SK-N-SH treated with all-trans-retinoic acid at 6 μM for 48 hours (cell line): ENCODE data around the gene POLR2M.

Experiments used
- CSDC2 ChIP-seq: fragments of 250-450 bp; sonication (Bioruptor Pico); IDR thresholded peaks from 2 replicates; pipeline ENCODE4 v1.5.0; 2020; ENCODE audit warnings: mild to moderate bottlenecking, moderate library complexity
- PATZ1 ChIP-seq: fragments of 250-450 bp; sonication (Bioruptor Pico); IDR thresholded peaks from 2 replicates; pipeline ENCODE4 v1.8.0; 2020; ENCODE audit warnings: mild to moderate bottlenecking, moderate library complexity, borderline replicate concordance
- ZFP30 ChIP-seq: fragments of 450-650 bp; formaldehyde crosslinking; IDR thresholded peaks from 2 replicates; pipeline ENCODE4 v1.5.0; 2022; ENCODE audit warnings: mild to moderate bottlenecking, moderate library complexity

- TF ChIP-seq PATZ1 (no peak), ZFP30 (CRISPR knock-in tag) (no peak), CSDC2 (CRISPR knock-in tag) (no peak)
Measured at GRCh38 chr15:57726411-57726810, 19.9 kb downstream of the POLR2M start.
